Measurements from ENCODE around the gene LRP8. TPM values are rescaled to one million over a fixed set of nuclear protein-coding genes. Genes with fewer than 3 reads are reported as not detected.
A peak's percentile ranks its signal among the peaks of the same experiment; 100 is the strongest.
"Not testable (repeated sequence)": the region's sequence is repeated elsewhere in the genome, so short reads cannot be mapped to it uniquely, and the experiment has no call there.

The LRP8 gene
- total RNA-seq, 2 donors from 2014 or later, result 87.8 to 194 TPM

GRCh38 chr1:53210954-53211353 lies 116.9 kb downstream of the LRP8 start:
- Mint-ChIP-seq H3K27ac (no peak overlapping the region), H3K4me3 (no peak overlapping the region), H3K36me3 (peaks cover 20% of the 10 kb centered on the region), H3K27me3 (no peaks in the 10 kb centered on the region), H3K9me3 (peaks cover 4% of the 10 kb centered on the region), H3K4me1 (ENCODE audit: low read depth in 2 of 2) (no peaks in the 10 kb centered on the region)
- ATAC-seq (no peak), DNase-seq (ENCODE audit: low spot score) (no peak)

GRCh38 chr1:53210352-53210751 lies 117.5 kb downstream of the LRP8 start:
- Mint-ChIP-seq H3K9me3 (peaks cover 4% of the 10 kb centered on the region), H3K27ac (no peak overlapping the region), H3K4me1 (ENCODE audit: low read depth in 2 of 2) (no peaks in the 10 kb centered on the region), H3K27me3 (no peaks in the 10 kb centered on the region), H3K4me3 (no peak overlapping the region), H3K36me3 (peaks cover 21% of the 10 kb centered on the region)
- DNase-seq (ENCODE audit: low spot score) (no peak), ATAC-seq (no peak)

DNA sequence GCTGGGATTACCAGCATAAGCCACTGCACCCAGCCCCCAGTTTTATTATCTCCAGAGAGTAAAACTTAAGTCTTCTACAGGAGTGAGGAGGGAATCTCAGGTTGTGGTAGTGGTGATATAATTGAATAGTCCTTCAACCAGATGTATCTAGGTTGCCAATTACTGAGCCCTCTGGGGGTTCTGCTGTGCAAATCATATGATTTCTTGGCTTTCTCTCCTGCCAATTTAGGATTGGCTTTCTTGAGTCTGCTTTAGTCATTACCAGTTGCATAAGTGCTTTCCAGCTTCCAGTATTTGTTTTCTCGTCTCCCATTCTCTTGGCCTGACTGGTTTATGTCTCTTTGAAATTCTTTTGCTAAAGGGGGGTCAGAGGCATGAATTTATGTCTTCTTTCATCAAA lies 120.1 kb downstream of the LRP8 start:
- Mint-ChIP-seq H3K4me1 (ENCODE audit: low read depth in 2 of 2) (no peaks in the 10 kb centered on the region), H3K27ac (no peak overlapping the region), H3K9me3 (peaks cover 4% of the 10 kb centered on the region), H3K36me3 (peaks cover 46% of the 10 kb centered on the region), H3K4me3 (no peak overlapping the region), H3K27me3 (no peaks in the 10 kb centered on the region)
- ATAC-seq (no peak), DNase-seq (ENCODE audit: low spot score) (no peak)

DNA sequence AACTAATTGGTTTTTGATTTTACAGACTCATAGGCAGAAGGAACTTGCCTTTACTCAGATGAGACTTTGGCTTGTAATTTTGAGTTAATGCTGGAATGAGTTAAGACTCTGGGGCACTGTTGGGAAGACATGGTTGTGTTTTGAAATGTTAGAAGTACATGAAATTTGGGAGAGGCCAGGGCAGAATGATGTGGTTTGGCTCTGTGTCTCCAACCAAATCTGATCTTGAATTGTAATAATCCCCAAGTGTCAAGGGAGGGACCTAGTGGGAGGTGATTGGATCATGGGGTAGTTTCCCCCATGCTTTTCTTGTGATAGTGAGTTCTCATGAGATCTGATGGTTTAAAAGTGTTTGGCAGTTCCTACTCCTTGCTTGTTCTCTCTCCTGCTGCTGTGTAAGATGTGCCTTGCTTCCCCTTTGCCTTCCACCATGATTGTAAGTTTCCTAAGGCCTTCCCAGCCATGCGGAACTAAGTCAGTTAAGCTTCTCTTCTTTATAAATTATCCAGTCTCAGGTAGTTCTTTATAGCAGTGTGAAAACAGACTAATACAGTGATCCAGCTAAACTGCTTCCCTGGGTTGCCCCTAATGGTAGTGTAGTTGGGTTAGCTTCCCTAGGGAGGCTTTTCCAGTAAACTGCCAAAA lies 121.0 kb downstream of the LRP8 start:
- peaks cover 4% of the 10 kb centered on the region for H3K9me3 Mint-ChIP-seq
- H3K27me3 Mint-ChIP-seq, result no peaks in the 10 kb centered on the region
- no peak overlapping the region for H3K27ac Mint-ChIP-seq
- peaks cover 46% of the 10 kb centered on the region for H3K36me3 Mint-ChIP-seq
- no peak overlapping the region for H3K4me3 Mint-ChIP-seq
- ATAC-seq, result no peak
- H3K4me1 Mint-ChIP-seq (ENCODE audit: low read depth in 2 of 2), result no peaks in the 10 kb centered on the region
- no peak for DNase-seq (ENCODE audit: low spot score)

DNA sequence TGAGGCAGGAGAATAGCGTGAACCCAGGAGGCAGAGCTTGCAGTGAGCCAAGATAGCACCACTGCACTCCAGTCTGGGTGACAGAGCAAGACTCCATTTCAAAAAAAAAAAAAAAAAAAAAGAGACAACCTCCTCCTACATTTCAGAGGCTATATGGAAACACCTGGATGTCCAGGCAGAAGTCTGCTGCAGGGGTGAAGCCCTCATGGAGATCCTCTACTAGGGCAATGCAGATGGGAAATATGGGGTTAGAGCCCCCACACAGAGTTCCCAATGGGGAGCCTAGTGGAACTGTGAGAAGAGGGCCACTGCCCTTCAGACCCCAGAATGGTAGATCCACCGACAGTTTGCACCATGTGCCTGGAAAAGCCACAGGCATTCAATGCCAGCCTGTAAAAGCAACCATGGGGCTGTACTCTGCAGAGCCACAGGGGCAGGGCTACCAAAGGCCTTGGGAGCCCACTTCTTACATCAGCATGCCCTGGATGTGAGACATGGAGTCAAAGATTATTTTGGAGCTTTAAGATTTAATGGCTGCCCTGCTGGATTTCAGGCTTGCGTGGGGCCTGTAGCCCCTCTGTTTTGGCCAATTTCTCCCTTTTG lies 121.7 kb downstream of the LRP8 start:
- not testable (repeated sequence) for ATAC-seq; H3K27ac Mint-ChIP-seq; H3K4me3 Mint-ChIP-seq; H3K27me3 Mint-ChIP-seq; DNase-seq (ENCODE audit: low spot score); H3K9me3 Mint-ChIP-seq; H3K4me1 Mint-ChIP-seq (ENCODE audit: low read depth in 2 of 2)
- H3K36me3 Mint-ChIP-seq, result peaks cover 46% of the 10 kb centered on the region

- H3K27ac Mint-ChIP-seq; H3K4me1 Mint-ChIP-seq (ENCODE audit: low read depth in 2 of 2); H3K9me3 Mint-ChIP-seq; ATAC-seq; H3K27me3 Mint-ChIP-seq; H3K4me3 Mint-ChIP-seq; DNase-seq (ENCODE audit: low spot score): not testable (repeated sequence)
- peaks cover 46% of the 10 kb centered on the region for H3K36me3 Mint-ChIP-seq
Measured at GRCh38 chr1:53205496-53205895, 122.4 kb downstream of the LRP8 start.

DNA sequence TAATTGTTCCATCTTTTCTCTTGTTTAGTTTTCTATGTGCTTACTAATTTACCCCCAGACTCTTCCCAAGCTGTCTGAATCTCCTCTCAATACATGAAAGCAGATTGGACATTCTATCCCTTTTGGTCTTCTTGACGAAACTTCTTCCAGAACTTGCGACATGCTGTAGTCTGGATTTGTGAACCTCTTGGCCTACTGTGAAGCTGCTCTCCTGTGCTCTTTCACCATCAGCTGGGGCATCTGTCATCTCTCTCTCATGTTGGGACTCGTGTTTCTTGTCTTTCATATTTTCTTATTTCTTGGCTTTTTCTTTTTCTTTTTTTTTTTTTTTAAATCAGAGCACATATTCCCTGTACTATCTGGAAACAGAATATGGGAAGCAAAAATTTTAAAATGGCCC lies 124.4 kb downstream of the LRP8 start:
- peaks cover 46% of the 10 kb centered on the region for H3K36me3 Mint-ChIP-seq
- H3K27me3 Mint-ChIP-seq, result no peaks in the 10 kb centered on the region
- H3K9me3 Mint-ChIP-seq, result peaks cover 4% of the 10 kb centered on the region
- peak overlapping the region in 1 of 2 donors; percentile 22 for H3K27ac Mint-ChIP-seq
- H3K4me1 Mint-ChIP-seq (ENCODE audit: low read depth in 2 of 2), result no peaks in the 10 kb centered on the region
- DNase-seq (ENCODE audit: low spot score) (no peak), ATAC-seq (no peak)
- H3K4me3 Mint-ChIP-seq, result no peak overlapping the region

- Mint-ChIP-seq H3K4me1 (ENCODE audit: low read depth in 2 of 2) (peaks cover 23 to 26% of the 10 kb centered on the region in 2 donors), H3K9me3 (no peaks in the 10 kb centered on the region), H3K4me3 (peak overlapping the region; percentile 96), H3K36me3 (peaks cover 22% of the 10 kb centered on the region), H3K27me3 (no peaks in the 10 kb centered on the region), H3K27ac (peak overlapping the region; percentile 97)
- no peak for ATAC-seq
- DNase-seq (ENCODE audit: low spot score), result no peak
Measured at GRCh38 chr1:53198241-53198651, 129.6 kb downstream of the LRP8 start.

GRCh38 chr1:53197291-53198200 lies 130.3 kb downstream of the LRP8 start:
- DNase-seq (ENCODE audit: low spot score), result no peak
- peak overlapping the region; percentile 97 for H3K27ac Mint-ChIP-seq
- H3K4me3 Mint-ChIP-seq, result peak overlapping the region; percentile 96
- H3K9me3 Mint-ChIP-seq, result no peaks in the 10 kb centered on the region
- H3K27me3 Mint-ChIP-seq, result no peaks in the 10 kb centered on the region
- H3K4me1 Mint-ChIP-seq (ENCODE audit: low read depth in 2 of 2), result peaks cover 23 to 26% of the 10 kb centered on the region in 2 donors
- ATAC-seq, result no peak
- H3K36me3 Mint-ChIP-seq, result peaks cover 15% of the 10 kb centered on the region

DNA sequence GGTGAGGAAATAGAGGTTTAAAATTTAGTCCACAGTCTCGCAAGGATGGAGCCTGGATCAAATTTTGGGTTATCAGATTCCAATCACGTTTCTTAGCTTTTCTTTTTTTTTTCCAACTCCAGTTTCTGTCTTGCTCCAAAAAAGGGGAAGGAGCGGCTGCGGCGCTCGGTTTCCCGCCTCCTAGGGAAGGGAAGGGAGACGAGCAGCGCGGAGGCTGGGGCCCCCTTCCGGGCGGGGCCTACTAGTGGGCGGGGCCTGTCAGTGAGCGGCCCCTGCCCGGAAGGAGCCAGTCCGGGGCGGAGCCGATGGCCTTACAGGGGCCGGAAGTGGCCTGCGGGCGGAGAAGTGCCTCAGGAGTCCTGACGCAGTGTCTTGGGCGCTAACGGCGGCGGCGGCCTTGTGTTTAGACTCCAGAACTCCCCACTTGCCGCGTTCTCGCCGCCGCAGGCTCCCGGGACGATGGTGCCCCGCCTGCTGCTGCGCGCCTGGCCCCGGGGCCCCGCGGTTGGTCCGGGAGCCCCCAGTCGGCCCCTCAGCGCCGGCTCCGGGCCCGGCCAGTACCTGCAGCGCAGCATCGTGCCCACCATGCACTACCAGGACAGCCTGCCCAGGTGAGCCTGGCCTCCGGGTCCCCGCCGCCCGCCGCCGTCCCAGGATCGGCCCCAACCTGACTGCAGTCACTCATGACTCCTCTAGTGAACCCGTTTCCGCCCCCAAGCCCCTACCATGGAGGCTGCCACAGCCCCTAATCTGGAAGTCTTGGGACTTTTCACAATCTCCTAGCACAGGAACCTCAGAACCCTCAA lies 131.2 kb downstream of the LRP8 start, which contains the start of gene CPT2:
TSS of gene CPT2 (plus strand) at position 340 of the 806 bp plus-strand sequence. CDS start at position 460, 120 bp downstream.
- ATAC-seq (peak; percentile 100), DNase-seq (ENCODE audit: low spot score) (peak; percentile 98)
- H3K27ac Mint-ChIP-seq, result peak within 1 kb of the TSS; percentile 97
- no peaks in the 10 kb centered on the region for H3K9me3 Mint-ChIP-seq
- peak within 1 kb of the TSS; percentile 96 for H3K4me3 Mint-ChIP-seq
- H3K4me1 Mint-ChIP-seq (ENCODE audit: low read depth in 2 of 2), result peaks cover 23 to 26% of the 10 kb centered on the region in 2 donors
- no peaks in the 10 kb centered on the region for H3K27me3 Mint-ChIP-seq
- H3K36me3 Mint-ChIP-seq, result peaks cover 13% of the 10 kb centered on the region

DNA sequence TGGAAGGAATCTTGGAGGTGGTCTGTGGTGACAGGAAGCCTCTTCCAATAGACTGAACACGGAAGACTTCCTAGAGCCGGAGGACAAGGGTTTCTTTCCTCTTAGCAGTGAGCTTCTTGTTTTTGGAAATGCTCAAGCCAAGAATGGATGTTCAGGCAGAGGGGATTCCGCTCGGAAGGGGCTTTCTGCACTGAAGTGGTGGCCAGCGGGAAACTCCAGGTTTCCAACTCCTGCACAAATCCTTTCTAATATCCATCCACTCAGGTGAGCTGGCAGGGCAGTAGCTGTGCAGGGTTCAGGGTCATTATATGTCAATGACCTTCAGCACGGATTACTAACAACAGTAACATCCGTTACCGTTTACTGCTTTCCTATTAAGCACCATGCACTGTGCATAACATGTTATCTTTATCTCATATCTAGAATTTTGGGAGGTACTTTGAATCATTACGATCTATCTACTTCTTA lies 131.8 kb downstream of the LRP8 start:
- Mint-ChIP-seq H3K4me1 (ENCODE audit: low read depth in 2 of 2) (peaks cover 23 to 26% of the 10 kb centered on the region in 2 donors), H3K27me3 (no peaks in the 10 kb centered on the region), H3K4me3 (peak overlapping the region; percentile 94), H3K27ac (peak overlapping the region; percentile 97), H3K9me3 (no peaks in the 10 kb centered on the region), H3K36me3 (peaks cover 13% of the 10 kb centered on the region)
- ATAC-seq, result peak in 1 of 2 donors; percentile 18
- DNase-seq (ENCODE audit: low spot score), result no peak

DNA sequence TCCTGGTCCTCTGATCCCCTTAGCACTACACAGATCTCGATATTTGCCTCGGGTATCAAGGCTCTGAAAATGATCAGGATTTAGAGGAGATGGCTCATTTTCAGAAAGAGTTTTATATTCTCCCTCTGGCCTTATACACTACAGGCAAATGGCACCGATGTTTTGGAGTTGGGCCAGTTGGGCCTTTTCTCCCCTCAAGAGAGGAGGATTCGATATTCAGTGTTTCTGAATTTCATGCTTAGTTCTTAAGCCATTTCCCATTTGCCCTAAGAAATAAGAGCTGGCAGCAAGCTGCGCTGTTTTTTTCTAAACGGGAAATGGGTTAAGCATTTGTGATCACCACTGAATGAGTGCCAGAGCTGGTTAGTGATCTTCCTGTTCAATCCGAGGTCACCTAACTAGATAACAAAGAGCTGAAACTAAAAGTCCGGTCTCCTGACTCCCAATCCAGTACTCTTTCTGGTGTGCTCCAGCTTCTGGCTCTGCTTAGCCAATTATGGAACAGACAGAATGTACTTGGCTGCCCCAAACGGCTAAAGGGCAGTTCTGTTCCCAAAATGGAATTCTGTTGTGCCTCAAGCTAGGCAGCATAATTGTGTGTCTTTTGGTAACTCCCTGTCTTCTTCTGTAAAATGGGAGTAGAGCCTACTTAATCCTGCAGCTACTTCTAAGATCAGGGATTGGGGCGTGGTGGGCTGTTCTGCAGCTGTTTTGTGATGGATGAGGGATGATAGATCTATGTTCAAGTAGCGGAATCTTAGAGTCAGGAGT lies 132.4 kb downstream of the LRP8 start:
- Mint-ChIP-seq H3K36me3 (peaks cover 13% of the 10 kb centered on the region), H3K9me3 (no peaks in the 10 kb centered on the region), H3K4me1 (ENCODE audit: low read depth in 2 of 2) (peaks cover 23 to 29% of the 10 kb centered on the region in 2 donors), H3K27me3 (no peaks in the 10 kb centered on the region), H3K27ac (peak overlapping the region; percentile 97), H3K4me3 (peak overlapping the region; percentile 94)
- DNase-seq (ENCODE audit: low spot score) (no peak), ATAC-seq (no peak)

All from natural killer cell treated with Interleukin-12 subunit alpha and Interleukin-12 subunit beta and Interleukin-15 and Interleukin-18, amount 100 ng/mL, for 72 hours (primary cell).